HG03342 (cell line): ENCODE data around the gene RELN.

ENCODE experiments used
- ATAC-seq: cut with Tn5 transposase; IDR thresholded peaks from one replicate; pipeline ENCODE4 v1.9.1; 2021; ENCODE audit warnings: mild to moderate bottlenecking, moderate library complexity; ENCODE audit not compliant: unreplicated experiment

RELN gene

DNA sequence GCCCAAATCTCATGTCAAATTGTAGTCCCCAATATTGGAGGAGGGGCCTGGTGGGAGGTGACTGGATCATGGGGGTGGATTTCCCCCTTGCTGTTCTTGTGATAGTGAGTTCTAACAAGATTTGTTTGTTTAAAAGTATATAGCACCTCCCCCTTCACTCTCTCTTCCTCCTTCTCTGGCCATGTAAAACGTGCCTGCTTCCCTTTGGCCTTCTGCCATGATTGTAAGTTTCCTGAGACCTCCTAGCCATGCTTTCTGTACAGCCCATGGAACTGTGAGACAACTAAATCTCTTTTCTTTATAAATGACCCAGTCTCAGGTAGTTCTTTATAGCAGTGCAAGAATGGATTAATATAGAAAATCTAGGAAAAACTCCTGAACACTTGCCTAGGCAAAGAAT, 341.3 kb downstream of the RELN start:
- ATAC-seq, result no peak

DNA sequence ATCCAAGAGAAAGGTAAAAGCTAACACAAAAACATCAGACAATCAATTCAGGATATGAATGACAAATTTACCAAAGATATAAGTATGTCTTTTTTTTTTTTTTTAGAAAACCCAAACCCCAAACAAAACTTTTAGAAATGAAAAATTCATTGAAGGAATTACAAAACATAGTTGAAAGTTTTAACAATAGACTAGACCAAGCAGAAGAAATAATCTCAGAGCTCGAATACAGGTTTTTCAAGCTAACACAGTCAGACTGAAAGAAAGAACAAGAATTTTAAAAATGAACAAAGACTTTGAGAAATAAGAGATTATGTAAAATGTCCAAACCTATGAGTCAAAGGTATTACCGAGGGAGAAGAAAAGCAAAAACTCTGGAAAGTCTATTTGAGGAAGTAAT, 345.1 kb downstream of the RELN start:
- ATAC-seq, result no peak

DNA sequence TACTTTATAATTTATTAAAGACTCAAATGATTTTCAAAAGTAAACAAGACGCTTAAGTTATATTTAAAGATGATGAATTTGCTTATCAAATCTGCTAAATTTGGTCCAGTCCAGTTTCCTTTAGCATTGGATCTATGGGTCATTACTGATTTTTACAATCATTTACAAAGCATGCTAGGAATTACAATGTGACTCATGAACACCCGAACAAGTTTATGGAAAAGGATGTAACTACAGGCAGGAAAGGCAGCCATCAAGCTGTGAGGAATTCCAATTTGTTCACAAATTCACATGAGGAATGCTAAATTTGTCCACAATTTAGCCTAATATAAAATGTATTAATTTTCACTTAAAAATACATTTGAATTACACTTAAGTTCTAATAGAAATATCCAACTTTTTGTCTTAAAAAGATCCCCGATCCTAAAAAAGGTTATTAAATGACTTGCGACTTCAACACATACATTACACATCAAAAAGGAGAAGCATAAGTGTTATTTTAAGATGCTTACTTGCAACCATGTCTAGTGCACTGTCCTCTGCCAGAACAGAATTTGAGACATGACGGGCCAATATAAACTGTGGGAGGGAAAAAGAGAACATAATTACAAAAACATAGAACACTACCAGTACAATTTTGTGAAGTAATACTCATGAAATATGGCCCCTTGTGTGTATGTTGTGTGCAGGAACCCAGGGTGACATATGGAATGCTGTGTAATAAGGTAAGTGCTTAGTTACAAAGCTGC, 349.3 kb downstream of the RELN start:
- ATAC-seq, result no peak

DNA sequence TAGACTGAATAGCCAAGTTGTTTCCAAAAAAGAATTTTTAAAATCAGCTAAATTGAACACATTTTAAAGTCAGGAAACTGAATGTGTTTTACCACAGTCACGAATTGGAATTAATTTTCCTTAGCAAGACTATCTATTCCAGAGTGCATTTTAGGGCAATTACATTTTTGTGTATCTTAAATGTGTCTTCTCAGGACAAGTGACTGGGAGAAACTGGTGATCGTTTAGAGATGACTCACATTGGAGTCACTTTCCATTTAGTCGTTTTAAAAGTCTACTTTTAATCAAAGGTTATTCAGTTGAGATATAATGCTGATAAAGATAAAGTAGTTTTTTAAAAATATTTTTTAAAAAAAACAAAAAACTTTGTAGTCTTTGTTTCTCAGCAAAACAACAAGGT, 351.7 kb downstream of the RELN start:
- ATAC-seq, result no peak

DNA sequence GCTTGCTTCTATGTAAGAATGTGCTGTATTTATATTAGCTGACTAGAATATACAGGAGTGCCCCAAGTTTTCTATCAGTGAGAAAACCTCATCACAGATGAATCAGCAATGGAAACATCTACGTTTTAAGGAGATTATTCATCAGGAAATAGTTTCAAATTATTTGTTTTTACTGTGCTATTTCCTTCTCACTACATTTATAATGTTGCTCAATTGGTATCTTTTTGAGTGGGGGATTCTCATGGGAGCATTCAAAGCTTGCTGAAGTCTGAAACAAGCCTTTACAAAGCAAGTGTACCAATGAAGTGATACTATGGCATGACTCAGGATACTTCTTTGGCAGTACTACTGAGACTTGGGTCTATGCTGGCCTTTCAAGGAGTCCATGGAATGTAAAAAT, 352.4 kb downstream of the RELN start:
- ATAC-seq, result no peak

DNA sequence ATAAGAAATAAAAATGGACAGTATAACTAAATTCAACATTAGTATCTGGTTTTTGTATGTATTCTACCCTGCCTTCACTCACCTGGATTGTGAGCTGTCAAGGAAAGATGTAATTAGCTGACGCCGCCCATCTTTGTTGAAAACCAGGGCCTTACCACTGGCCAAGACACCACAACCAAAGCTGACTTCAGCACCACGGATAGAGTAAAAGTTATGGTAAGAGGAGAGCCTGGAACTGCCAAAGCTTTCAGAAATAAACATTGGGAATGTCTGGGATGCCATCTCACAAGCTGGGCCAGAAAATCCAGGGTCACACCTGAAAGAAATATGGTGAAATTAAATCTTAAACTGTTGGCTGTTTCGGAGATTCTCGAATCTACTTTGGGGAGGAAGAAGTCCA, 353.3 kb downstream of the RELN start:
- no peak for ATAC-seq

DNA sequence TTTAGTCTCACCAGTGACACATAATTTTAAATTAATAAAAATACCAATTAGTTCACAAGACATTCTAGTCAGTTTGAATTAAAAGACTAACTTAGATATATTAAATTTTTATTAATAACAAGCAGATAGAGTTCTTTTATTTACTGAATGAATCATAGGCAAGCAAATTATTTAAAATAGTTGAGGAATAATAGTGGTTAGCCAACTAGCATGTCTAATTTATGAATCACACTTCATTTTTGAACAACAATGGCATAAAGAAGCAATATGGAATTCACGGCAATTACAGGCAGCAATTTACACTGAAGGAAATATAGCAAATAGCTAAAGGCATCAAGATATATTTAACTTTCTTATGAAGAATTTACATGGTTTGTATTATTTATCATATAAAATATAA, 356.5 kb downstream of the RELN start:
- no peak for ATAC-seq

DNA sequence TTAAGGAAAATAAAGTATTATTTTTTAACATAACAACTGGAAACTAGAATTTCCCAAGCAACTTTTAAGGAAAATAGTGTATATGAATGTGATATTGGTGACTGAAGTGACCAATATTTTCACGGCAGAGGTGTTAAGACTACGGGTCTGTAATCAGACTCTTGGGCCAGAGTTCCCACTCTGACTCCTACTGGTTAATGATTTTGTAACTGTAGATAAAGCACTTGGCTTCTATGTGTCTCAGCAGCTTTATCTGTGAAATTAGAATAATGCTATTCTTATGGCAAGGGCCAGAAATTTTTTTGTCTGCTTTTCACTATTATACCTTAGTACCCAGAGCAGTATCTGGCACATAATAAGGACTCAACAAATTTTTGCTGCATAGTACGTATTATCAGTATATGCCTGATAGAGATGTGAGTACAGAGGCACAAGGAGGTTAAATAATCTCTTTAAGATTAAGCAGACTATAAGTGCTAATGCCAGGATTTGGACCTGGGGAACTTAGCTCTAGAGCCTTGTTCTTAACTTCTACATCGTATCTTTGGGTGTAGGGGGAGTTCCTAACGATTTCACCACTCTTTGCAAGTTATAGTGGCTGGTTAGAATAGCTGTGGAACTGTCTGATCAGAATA, 357.3 kb downstream of the RELN start:
- no peak for ATAC-seq

DNA sequence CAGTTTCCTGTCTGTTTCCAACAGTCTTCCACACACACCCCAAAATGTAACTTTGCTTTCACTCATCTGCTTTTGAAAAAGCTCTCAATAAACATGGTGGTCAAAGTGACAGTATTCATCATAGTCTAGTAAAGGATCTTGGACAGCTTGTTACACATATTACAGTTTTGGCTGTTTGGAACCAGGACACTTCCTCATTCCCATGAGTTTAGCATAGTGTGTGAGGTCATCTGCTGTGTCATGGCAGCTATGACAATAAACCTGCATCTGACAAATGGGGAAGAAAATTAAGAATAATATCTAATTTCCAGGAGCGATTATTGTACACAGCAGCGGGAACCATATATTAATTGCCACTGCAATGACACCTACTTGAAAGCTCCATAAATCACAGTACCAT, 359.1 kb downstream of the RELN start:
- ATAC-seq, result no peak

DNA sequence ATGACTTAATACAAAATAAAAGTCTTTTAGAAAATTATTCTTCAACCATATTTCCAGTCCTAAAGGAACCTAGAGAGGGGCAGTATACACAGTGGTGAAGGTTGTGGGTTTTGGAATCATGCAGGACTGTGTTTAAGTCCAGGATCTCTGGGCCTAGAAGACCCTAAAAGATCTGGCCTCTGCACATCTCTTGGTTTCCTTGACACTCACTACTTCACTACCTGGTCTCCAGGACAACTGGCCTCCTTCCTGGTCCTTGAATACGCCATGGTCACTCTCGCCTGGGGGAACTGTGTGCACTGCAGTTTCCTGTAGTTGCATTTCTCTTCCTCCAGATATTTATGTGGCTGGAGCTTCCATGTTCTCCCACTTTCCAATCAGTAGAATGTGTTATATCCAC, 360.7 kb downstream of the RELN start:
- ATAC-seq, result no peak

DNA sequence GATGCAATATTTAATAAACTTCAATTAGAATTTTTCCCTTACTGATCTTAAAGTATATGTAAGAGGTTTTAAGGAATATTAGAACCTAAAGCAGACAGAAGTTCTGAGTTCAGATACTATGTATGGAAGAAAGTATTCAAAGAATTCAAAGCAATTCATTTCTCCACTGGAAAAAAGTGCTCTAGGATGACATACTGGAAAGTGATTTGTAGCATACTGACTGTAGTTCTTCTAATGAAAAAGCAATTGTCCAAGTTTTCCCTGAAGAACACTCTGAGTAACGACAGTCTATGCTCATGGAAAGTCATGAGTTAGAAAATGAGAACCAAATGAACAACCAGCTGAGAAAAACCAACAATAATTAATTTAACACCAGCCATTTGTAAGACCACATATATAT, 362.7 kb downstream of the RELN start:
- ATAC-seq, result no peak

DNA sequence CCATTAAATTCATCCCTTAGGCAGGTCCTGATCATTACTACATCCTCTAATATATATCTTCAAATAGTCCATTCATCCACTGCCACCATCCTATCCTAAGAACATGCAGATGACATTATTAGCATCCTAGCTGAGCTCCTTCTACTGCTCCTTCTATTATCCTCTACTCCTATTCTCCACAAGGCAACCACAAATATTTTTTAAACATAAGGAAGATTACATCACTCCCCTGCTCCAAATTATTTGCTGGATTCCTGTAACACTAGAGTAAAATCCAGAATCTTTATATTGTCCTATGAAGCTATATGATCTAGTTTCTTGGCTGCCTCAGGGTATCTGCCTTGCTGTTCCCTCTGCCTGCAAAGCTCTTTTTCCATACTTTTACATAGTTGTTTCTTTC, 367.2 kb downstream of the RELN start:
- no peak for ATAC-seq

DNA sequence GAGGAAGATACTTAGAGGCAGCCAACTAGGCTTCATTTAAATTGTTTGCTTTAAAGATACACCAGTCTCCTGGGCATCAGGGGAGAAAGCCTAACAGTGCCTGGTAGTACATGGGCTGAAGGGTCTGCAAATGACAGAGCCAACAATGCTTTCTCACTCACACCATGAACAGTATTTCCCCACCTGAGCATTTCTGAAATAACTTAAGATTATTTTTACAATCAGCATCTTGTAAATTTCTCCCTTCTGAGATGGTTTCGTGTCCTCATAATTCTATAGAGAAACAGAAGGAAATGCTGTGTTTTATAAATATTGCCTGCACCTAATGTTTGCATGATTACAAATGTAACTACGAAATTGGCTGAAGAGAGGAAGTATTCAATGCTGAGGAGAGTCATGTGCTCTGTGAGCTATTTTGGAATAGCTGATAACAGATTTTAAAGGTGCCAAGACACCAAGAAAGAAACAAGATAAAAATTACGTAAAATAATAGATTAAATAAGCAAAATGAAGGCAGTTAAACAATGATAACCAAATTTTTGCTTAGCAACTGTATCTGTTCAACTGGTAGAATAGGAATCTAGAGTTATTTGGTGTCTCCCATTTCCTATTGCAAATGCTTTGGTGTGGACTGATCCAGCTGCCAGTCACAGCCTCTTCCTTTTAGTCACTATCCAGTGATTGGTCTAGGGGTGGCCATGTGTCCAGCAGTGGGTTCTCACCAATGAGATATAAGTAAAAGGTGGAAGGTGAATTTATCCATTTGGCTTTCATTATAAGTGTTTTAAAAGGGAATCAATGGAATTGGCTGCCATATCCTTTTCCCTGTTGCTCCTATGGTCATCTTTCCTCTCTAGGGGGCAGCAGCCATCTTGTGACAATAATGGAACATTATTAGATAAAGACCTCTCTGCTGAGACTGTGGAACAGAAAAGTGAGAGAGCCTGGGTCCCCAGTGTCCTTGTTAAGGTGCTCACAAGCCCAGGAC, 375.5 kb downstream of the RELN start:
- no peak for ATAC-seq

DNA sequence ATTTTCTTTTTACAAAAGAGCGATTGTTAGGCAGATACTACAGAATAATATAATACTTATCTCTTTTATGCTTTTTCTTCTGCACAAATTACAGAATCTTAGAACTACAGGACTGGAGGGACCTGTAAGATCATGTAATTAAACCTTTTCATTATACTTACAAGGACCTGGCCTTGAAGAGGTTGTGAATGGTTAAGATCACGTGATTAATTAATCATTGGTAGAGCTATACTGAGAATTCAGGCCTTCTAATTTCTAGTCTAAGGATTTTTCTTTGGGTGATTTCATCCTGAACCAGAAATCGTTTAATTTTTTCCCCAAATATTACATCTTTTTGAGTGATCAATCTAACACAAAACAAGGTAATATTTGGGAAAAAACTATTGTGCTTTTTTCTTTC, 379.7 kb downstream of the RELN start:
- ATAC-seq, result no peak

DNA sequence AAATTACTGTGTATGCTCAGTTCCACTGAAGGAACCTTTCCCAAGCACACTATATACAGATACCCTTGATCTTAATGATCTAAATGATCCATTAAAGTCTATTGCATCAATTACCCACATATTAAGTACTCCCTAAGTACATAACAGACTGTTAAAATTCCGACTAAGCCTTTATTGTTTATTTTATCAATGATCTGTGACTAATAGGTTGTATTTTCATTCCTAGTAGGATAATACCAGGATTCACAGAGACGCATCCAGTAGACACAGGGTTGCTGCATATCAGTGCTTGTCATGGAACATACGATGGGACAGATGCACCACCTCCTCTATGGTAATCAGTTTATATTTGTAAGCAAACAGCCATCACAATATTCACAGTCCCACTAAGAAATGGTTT, 383.8 kb downstream of the RELN start:
- ATAC-seq, result no peak

DNA sequence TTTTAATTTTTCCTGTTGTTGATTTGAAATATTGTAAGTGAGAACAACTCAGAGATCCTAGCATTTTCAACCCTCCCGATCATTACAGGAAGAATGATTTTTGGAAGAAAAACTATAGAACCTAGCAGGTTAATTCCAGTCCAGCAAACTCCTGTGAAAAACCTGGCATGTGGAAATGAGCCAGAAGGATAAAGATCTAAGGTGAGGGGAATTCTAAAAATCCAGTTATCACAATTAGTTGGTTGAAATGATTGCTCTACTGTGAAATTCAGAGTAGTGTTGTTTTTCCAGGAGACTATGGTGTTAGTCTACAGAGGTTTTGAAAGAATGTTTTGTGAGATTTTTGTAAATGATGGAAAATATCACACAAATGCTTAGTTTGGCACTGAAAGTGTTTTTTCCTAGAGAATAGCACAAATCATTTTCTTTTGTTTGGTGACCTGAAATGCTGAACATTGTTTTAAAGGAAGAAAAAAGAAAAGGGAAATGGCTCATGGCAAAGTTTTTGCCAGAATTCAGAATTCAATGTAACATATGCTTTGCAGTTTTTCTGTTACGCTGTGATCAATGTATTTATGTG, 391.0 kb downstream of the RELN start:
- ATAC-seq, result no peak

DNA sequence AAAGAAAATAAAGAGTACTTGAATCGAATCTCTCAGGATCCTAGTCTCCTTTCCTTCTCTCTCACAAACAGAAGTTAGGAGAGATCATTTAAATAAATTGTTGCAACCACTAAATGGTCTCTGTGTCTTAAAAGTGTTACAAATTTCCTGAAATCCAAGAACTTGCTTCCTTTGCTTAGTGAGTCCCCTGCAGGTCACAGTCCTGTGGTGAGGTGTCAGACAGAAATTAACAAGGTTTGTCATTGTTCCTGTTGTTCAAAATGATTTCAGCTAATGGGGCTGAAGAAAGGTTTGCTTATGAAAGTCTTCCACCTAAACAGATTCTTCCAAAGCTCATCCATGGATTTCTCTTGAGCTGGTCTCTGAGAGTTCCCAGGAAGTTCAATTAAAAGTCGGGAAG, 391.9 kb downstream of the RELN start:
- no peak for ATAC-seq

DNA sequence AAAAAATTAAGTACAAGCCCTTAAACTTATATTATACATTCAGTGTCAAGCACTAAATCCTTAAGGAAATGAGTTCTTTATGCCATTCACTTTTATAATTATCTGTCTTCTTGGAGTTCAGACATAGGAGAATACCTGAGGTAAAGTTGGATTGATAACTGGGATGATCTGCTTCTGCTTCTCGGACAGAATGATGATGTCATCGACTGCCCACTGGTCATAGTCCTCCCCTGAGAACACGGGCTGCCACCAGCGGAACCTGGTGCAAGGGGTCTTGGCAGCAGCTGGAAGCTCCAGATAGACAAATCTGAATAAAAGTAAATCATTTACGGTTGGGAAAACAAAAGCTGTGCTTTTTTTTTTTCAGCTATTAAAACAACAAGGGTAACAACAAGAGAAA, 395.3 kb downstream of the RELN start:
- no peak for ATAC-seq

DNA sequence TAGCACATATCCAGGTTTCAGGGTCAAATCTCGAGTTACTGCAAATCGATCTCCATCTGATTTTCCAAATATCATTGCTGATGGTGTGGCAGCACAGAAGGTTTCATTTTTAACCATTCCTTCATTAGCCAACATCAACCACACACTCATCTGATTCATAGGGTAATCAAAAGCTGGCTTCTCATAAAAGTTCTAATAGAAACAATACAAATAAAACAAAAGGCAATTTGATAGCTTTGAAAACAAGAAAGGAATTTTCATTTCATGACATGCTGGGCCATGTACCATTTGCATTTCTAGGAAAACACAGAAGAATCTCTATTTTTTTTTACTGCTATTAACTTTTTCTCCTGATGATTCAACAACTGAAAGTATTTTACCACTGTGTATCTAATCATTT, 395.8 kb downstream of the RELN start:
- ATAC-seq, result no peak

DNA sequence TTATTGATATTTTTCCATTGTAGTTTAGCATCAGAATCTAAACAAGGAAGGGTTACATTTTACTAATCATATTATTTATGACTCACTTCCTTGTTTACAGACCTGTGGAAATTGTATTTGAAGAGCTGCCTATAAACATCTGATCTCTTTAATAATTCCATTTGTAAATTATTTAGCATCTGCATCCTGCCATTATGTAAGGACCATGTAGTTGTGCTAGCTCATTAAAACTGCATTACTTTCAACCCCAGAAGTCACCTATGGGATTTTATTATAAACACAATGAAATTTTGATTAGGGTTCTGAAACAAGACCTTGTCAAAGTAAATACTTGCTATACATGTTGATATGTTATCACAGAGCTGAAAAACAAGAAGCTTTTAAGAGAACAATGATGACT, 396.6 kb downstream of the RELN start:
- ATAC-seq, result no peak

DNA sequence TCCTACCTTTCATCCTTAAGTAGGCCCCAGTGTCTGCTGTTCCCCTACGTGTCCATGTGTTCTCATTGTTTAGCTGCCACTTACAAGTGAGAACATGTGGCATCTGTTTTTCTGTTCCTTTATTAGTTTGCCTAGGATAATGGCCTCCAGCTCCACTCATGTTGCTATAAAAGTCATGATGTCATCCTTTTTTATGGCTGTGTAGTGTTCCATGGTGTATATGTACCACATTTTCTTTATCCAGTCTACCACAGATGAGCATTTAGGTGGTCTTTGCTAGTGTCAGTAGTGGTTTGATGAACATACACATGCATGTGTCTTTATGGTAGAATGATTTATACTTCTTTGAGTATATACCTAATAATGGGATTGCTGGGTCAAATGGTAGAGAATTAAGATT, 397.3 kb downstream of the RELN start:
- ATAC-seq, result no peak
